Measurements from ENCODE around the gene NPL. TPM values are rescaled to one million over a fixed set of nuclear protein-coding genes. Genes with fewer than 3 reads are reported as not detected.
A peak's percentile ranks its signal among the peaks of the same experiment; 100 is the strongest.

The NPL gene, protein sequence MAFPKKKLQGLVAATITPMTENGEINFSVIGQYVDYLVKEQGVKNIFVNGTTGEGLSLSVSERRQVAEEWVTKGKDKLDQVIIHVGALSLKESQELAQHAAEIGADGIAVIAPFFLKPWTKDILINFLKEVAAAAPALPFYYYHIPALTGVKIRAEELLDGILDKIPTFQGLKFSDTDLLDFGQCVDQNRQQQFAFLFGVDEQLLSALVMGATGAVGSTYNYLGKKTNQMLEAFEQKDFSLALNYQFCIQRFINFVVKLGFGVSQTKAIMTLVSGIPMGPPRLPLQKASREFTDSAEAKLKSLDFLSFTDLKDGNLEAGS
- 1 to 10 TPM; 4.6 to 7.2 (median 6.6) TPM for total RNA-seq

DNA sequence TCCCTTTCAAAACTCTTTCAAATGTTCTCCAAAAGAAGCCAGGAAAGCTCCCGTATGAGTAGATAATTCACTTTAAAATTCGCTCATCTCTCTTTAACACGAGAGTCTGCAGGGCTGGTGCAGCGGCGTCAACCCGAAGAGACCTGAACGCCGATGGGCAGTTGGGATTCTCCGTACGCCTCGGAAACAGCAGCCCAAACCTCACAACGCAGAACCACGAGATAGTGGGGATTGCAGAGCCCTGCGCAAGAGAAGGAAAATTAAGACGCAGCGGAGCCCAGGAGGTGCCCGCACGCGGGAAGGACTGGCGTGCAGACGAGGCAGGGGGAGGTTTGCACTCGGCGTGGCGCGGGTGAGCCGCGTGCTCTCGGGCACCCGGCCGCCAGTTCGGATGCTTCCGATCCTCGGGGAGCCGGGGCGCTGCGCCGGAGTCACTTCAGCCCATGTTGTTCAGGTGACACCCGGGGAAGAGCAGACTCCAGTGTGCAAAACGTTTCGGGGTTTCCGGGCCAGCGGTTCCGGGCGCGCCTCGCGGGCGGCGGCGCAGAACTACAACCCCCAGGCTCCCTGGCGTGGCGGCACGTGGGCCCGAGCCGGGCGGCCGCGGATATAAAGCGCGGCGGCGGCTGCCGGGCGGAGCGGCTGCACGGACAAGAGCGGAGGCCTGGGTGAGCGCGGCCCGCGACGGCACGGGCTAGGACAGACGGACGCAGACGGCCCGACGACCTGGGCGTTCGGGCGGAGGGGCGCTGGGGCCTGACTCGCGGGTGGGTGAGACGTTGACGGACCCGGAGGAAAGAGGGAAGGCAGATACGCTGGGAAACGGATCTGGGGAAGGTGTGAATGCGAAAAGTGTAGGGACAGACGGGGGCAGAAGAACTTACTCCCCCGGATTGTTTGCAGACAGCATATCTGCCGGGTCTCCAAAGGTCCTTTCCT is at the start of gene NPL:
Gene NPL, plus strand, starts transcription at position 636 of the 939 bp plus-strand sequence. CDS start 4,599 bp downstream, outside the sequence.
- TF ChIP-seq EP300 (IDR thresholded peaks at IDR 0.05) (no peak), POLR2AphosphoS5 (IDR thresholded peaks at IDR 0.05) (peak; percentile 80 to 91), POLR2A (IDR thresholded peaks at IDR 0.05; ENCODE audit: low read depth) (peak; percentile 56)
- TF ChIP-seq, protein P1, sequence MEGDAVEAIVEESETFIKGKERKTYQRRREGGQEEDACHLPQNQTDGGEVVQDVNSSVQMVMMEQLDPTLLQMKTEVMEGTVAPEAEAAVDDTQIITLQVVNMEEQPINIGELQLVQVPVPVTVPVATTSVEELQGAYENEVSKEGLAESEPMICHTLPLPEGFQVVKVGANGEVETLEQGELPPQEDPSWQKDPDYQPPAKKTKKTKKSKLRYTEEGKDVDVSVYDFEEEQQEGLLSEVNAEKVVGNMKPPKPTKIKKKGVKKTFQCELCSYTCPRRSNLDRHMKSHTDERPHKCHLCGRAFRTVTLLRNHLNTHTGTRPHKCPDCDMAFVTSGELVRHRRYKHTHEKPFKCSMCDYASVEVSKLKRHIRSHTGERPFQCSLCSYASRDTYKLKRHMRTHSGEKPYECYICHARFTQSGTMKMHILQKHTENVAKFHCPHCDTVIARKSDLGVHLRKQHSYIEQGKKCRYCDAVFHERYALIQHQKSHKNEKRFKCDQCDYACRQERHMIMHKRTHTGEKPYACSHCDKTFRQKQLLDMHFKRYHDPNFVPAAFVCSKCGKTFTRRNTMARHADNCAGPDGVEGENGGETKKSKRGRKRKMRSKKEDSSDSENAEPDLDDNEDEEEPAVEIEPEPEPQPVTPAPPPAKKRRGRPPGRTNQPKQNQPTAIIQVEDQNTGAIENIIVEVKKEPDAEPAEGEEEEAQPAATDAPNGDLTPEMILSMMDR (IDR thresholded peaks at IDR 0.05): peak in 1 of 3 experiments; percentile 13
- Histone ChIP-seq H3K9me3 (no peaks in the 10 kb centered on the region), H3K4me1 (peaks cover 6 to 19% (median 13%) of the 10 kb centered on the region in 4 donors), H3K4me3 (peak within 1 kb of the TSS; percentile 65 to 84 (median 72)), H3K27me3 (no peaks in the 10 kb centered on the region), H3K27ac (replicated peaks in 1 of 4) (peak within 1 kb of the TSS; percentile 73 to 86 (median 82)), H3K36me3 (peaks cover 0 to 8% (median 2%) of the 10 kb centered on the region in 4 donors)
- peak; percentile 95 for DNase-seq (ENCODE audit: extremely low spot score)
- intact Hi-C loops (cut with DNase I): loop anchor here (10.0 kb wide), 1 partner anchor 345 kb away; no protein-coding TSS in a partner anchor
- 1% methylated on average over 48 of the region's 93 CpGs for WGBS

DNA sequence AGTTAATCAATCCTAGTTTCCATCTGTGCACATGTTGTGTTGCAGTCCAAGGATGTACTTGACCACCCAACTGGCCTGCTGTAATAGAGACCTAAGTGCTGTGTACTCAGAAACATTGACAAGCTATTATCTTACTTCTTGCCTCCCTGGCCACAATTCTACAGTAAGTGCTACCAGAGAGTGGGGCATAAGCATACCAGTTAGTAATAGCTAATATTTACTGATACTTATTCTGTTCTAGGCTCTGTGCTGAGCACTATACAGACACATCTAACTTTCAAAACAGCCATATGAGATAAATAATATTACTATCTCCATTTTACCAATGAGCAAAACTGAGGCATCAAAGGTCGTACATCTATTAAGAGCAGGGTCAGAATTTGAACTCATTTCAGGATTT is 49.5 kb upstream of the NPL start:
- Histone ChIP-seq H3K27me3 (no peaks in the 10 kb centered on the region), H3K27ac (replicated peaks in 1 of 4) (no peak overlapping the region), H3K4me3 (no peak overlapping the region), H3K36me3 (no peaks in the 10 kb centered on the region), H3K4me1 (no peaks in the 10 kb centered on the region), H3K9me3 (peaks cover 0 to 6% (median 0%) of the 10 kb centered on the region in 4 donors)
- TF ChIP-seq POLR2AphosphoS5 (IDR thresholded peaks at IDR 0.05): no peak
- no peak for TF ChIP-seq EP300 (IDR thresholded peaks at IDR 0.05)
- TF ChIP-seq POLR2A (IDR thresholded peaks at IDR 0.05; ENCODE audit: low read depth): no peak
- TF ChIP-seq, protein P1 (IDR thresholded peaks at IDR 0.05): no peak
- 97% methylated on average over 1 of the region's 1 CpG for WGBS
- DNase-seq (ENCODE audit: extremely low spot score): no peak
- intact Hi-C loops (cut with DNase I): no loop called here

DNA sequence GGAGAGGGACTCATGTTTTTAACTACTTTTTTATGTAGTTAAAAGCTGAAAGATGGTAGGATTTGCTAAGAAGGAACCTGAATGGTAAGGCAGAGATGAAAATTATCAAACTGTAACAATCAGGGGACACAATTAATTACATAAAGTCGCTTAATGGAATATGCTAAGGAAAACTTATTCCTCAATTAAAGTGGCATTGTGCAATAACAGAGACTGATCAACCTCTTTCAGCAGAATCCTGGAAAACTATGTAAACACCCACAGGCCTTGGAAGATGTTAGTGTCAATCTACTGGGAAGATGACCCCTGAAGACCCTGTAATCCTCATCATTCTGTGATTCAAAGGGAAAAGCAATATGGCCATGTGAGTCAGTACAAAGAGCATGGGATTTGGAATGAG is 46.8 kb upstream of the NPL start:
- H3K9me3 ChIP-seq: no peaks in the 10 kb centered on the region
- 94% methylated on average over 1 of the region's 1 CpG for WGBS
- no peaks in the 10 kb centered on the region for H3K36me3 ChIP-seq
- H3K4me3 ChIP-seq: no peak overlapping the region
- intact Hi-C loops (cut with DNase I): no loop called here
- H3K4me1 ChIP-seq: no peaks in the 10 kb centered on the region
- peak; percentile 10 for DNase-seq (ENCODE audit: extremely low spot score)
- TF ChIP-seq EP300 (IDR thresholded peaks at IDR 0.05) (no peak), POLR2AphosphoS5 (IDR thresholded peaks at IDR 0.05) (no peak), POLR2A (IDR thresholded peaks at IDR 0.05; ENCODE audit: low read depth) (no peak)
- TF ChIP-seq, protein P1 (IDR thresholded peaks at IDR 0.05): no peak
- H3K27me3 ChIP-seq: no peaks in the 10 kb centered on the region
- H3K27ac ChIP-seq (replicated peaks in 1 of 4): no peak overlapping the region

DNA sequence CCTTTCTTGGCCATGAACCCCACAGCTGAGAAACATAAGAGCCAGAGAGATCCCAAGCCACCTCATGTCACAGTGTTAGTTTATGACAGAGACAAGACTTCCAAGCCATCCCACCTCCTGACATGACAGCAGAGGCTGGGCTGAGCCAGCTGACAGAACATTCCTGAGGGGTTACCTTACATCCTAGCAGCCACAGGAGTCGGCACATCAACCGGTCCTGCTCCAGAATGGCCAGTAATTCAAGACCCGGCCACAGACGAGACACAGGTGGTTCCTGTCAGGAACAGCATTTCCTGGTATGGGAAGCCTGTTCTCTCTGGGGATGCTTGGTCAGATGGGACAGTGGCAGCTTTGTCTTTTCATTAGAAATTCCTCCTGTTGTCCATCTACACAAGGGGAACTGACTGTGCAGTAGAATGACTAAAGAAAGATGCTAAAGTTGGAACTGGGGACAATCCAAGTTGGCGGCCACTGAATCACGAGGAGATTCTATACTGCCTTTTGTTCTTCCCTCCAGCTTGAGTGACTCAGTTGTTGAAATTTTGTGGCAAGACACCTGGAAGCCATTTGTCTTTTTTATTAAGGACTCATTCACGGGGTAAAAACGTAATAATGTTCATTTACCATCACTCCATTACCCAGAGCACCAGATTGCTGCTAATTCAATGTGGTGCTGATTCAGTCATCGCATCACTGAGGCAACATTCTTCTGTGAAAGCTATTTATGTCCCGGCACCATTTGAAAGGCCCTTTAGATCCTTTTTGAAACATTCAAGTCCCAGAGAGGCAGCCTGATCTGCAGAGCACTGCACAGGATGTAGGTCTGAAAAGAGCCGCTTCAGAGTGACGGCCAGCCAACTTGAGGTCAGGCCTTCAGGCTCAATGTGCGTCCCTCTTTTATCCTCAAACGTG is 37.2 kb upstream of the NPL start:
- Histone ChIP-seq H3K27ac (replicated peaks in 1 of 4) (no peak overlapping the region), H3K27me3 (no peaks in the 10 kb centered on the region), H3K4me3 (no peak overlapping the region), H3K4me1 (peaks cover 0 to 10% (median 7%) of the 10 kb centered on the region in 4 donors), H3K9me3 (no peaks in the 10 kb centered on the region), H3K36me3 (no peaks in the 10 kb centered on the region)
- 55% methylated on average over 10 of the region's 14 CpGs for WGBS
- TF ChIP-seq POLR2A (IDR thresholded peaks at IDR 0.05; ENCODE audit: low read depth): no peak
- TF ChIP-seq EP300 (IDR thresholded peaks at IDR 0.05): no peak
- TF ChIP-seq, protein P1 (IDR thresholded peaks at IDR 0.05): no peak
- no peak for TF ChIP-seq POLR2AphosphoS5 (IDR thresholded peaks at IDR 0.05)
- DNase-seq (ENCODE audit: extremely low spot score): peak; percentile 89
- intact Hi-C loops (cut with DNase I): no loop called here
